H1 (cell line): ENCODE measurements around the gene PKD1L1.

Experiments used
- ASH2L ChIP-seq: fragments of 200-600, 300-600 bp; sonication (generic); IDR thresholded peaks from one replicate; pipeline ENCODE4 v1.7.1; 2017; ENCODE audit warnings: low read length
- EP300 ChIP-seq, 2 experiments: IDR thresholded peaks; 1 replicate in 1 of 2; 2 replicates in 1 of 2; pipeline ENCODE4 v1.6.1; 2011 to 2012; ENCODE audit warnings: low read depth in 2 of 2, low read length in 2 of 2, mild to moderate bottlenecking in 2 of 2, borderline replicate concordance in 1 of 2, inconsistent platforms in 1 of 2, moderate library complexity in 1 of 2
- EZH2 ChIP-seq: fragments of 200-600 bp; sonication (generic); IDR thresholded peaks from 2 replicates; pipeline ENCODE4 v1.7.1; 2012; ENCODE audit warnings: low read depth, mild to moderate bottlenecking, moderate library complexity, low read length, inconsistent platforms; ENCODE audit not compliant: severe bottlenecking
- JUN ChIP-seq: IDR thresholded peaks from 2 replicates; pipeline ENCODE4 v1.6.1; 2011; ENCODE audit warnings: low read depth, mild to moderate bottlenecking, improper control_type of control experiment, low read length
- MAFK ChIP-seq: IDR thresholded peaks from 2 replicates; pipeline ENCODE4 v1.6.1; 2012; ENCODE audit warnings: low read depth, mild to moderate bottlenecking, improper control_type of control experiment, low read length
- TF ChIP-seq, protein P1 (sequence below), 3 experiments: IDR thresholded peaks; 1 replicate in 2 of 3; 2 replicates in 1 of 3; pipeline versions ENCODE4 v1.5.1 to v1.6.1; 2011; ENCODE audit warnings: low read length in 3 of 3, mild to moderate bottlenecking in 3 of 3, inconsistent platforms in 2 of 3, low read depth in 1 of 3, moderate library complexity in 1 of 3; ENCODE audit not compliant: insufficient read depth in 1 of 3; ENCODE audit errors: control extremely low read depth in 1 of 3

DNA sequence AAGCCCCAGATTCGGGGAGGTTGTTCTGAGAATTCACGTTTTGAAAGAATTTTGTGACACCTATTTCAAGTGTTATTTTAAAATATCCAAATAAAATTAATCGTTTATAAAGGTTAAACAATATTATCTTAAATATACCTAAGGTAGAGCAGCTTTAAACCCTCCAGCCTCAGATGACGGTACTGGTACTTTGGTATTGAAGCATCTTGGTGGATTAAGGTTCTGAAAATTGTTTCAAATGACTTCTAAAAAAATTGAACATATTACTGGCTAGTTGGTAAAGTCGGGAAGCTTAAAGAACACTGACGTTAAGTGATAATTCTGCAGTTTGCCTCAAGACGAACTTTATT, 31.5 kb upstream of the PKD1L1 start:
- TF ChIP-seq, protein P1, sequence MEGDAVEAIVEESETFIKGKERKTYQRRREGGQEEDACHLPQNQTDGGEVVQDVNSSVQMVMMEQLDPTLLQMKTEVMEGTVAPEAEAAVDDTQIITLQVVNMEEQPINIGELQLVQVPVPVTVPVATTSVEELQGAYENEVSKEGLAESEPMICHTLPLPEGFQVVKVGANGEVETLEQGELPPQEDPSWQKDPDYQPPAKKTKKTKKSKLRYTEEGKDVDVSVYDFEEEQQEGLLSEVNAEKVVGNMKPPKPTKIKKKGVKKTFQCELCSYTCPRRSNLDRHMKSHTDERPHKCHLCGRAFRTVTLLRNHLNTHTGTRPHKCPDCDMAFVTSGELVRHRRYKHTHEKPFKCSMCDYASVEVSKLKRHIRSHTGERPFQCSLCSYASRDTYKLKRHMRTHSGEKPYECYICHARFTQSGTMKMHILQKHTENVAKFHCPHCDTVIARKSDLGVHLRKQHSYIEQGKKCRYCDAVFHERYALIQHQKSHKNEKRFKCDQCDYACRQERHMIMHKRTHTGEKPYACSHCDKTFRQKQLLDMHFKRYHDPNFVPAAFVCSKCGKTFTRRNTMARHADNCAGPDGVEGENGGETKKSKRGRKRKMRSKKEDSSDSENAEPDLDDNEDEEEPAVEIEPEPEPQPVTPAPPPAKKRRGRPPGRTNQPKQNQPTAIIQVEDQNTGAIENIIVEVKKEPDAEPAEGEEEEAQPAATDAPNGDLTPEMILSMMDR (IDR thresholded peaks at IDR 0.05; ENCODE audit: control extremely low read depth in 1 of 3, insufficient read depth in 1 of 3, low read depth in 1 of 3, low read length in 3 of 3), result no peak
- TF ChIP-seq JUN (no peak), MAFK (no peak), ASH2L (no peak), EP300 (IDR thresholded peaks at IDR 0.05; ENCODE audit: borderline replicate concordance in 1 of 2, low read depth in 2 of 2, low read length in 2 of 2) (no peak), EZH2 (no peak)
